ENCODE data around the gene CXCR1. TPM values are rescaled to one million over a fixed set of nuclear protein-coding genes. Genes with fewer than 3 reads are reported as not detected.

Gene CXCR1
- total RNA-seq, 1 donor from 2014 or later: 0.44 TPM

GRCh38 chr2:218186876-218187275 is 20.1 kb upstream of the CXCR1 start:
- Histone ChIP-seq H3K27me3 (ENCODE audit: low read depth) (peaks cover under 1% of the 10 kb centered on the region), H3K4me3 (no peak overlapping the region), H3K4me1 (peaks cover 10% of the 10 kb centered on the region), H3K9me3 (replicated peaks) (no peaks in the 10 kb centered on the region), H3K36me3 (no peaks in the 10 kb centered on the region), H3K27ac (replicated peaks) (no peak overlapping the region)
- DNase-seq: no peak
- TF ChIP-seq, protein P1, sequence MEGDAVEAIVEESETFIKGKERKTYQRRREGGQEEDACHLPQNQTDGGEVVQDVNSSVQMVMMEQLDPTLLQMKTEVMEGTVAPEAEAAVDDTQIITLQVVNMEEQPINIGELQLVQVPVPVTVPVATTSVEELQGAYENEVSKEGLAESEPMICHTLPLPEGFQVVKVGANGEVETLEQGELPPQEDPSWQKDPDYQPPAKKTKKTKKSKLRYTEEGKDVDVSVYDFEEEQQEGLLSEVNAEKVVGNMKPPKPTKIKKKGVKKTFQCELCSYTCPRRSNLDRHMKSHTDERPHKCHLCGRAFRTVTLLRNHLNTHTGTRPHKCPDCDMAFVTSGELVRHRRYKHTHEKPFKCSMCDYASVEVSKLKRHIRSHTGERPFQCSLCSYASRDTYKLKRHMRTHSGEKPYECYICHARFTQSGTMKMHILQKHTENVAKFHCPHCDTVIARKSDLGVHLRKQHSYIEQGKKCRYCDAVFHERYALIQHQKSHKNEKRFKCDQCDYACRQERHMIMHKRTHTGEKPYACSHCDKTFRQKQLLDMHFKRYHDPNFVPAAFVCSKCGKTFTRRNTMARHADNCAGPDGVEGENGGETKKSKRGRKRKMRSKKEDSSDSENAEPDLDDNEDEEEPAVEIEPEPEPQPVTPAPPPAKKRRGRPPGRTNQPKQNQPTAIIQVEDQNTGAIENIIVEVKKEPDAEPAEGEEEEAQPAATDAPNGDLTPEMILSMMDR (IDR thresholded peaks at IDR 0.05; ENCODE audit: borderline replicate concordance): no peak
- intact Hi-C loops (cut with micrococcal nuclease): loop anchor here (2.0 kb wide), 1 partner anchor 44 kb away; no protein-coding TSS in a partner anchor

- H3K4me3 ChIP-seq: no peak overlapping the region
- no peak overlapping the region for H3K27ac ChIP-seq (replicated peaks)
- TF ChIP-seq, protein P1 (IDR thresholded peaks at IDR 0.05; ENCODE audit: borderline replicate concordance): peak; percentile 86
- no peaks in the 10 kb centered on the region for H3K36me3 ChIP-seq
- intact Hi-C loops (cut with micrococcal nuclease): loop anchor here (2.0 kb wide), 1 partner anchor 44 kb away; no protein-coding TSS in a partner anchor
- H3K4me1 ChIP-seq: peaks cover 10% of the 10 kb centered on the region
- H3K9me3 ChIP-seq (replicated peaks): no peaks in the 10 kb centered on the region
- peaks cover 5% of the 10 kb centered on the region for H3K27me3 ChIP-seq (ENCODE audit: low read depth)
- DNase-seq: peak; percentile 45
These were observed 19.6 kb upstream of the CXCR1 start for GRCh38 chr2:218186355-218186766.

DNA sequence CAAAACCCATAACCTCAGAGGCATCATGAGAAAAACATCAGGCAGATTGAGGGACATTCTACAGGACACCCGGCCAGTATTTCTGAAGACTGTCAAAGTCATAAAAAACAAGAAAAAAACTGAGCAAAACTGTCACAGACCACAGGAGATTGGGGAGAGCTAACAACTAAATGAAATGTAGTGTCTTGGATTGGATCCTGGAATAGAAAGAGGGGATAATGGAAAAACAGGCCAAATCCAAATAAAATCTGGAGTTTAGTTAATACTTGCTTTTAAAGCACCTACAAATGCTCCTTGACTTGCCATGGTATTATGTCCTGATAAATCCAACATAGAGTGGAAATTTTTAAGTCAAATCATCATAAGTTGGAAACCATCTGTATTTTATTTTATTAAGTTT is 17.6 kb upstream of the CXCR1 start:
- no peak overlapping the region for H3K4me3 ChIP-seq
- no peaks in the 10 kb centered on the region for H3K36me3 ChIP-seq
- peaks cover 7% of the 10 kb centered on the region for H3K27me3 ChIP-seq (ENCODE audit: low read depth)
- TF ChIP-seq, protein P1 (IDR thresholded peaks at IDR 0.05; ENCODE audit: borderline replicate concordance): no peak
- no peaks in the 10 kb centered on the region for H3K9me3 ChIP-seq (replicated peaks)
- no peak for DNase-seq
- H3K4me1 ChIP-seq: peaks cover 10% of the 10 kb centered on the region
- intact Hi-C loops (cut with micrococcal nuclease): no loop called here
- no peak overlapping the region for H3K27ac ChIP-seq (replicated peaks)

DNA sequence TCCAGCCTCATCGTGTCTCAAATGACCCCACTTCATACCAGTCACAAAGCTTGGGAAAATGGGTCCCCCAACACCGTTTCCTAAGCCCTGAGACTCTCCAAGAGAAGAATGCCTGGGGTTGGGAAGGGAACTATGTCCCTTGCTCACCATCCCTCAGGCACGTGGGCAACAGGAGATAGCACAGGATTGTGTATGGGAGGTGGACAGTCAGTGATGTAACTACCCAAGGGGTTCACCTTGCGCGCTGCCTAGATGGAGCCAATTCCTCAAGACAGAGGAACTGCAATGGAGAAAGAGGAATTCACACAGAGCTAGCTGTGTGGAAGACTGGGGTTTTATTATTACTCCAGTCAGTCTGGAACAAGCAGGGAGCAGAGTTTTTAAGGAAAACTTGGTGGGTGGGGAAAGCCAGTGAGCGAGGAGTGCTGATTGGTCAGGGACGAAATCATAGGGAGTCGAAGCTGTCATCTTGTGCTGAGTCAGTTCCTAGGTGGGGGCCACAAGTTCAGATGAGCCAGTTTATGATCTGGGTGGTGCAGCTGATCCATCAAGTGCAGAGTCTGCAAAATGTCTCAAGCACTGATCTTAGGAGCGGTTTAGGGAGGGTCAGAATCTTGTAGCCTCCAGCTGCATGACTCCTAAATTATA is 13.8 kb upstream of the CXCR1 start:
- intact Hi-C loops (cut with micrococcal nuclease): no loop called here
- no peak for DNase-seq
- H3K27me3 ChIP-seq (ENCODE audit: low read depth): peaks cover 7% of the 10 kb centered on the region

GRCh38 chr2:218179782-218180181 is 13.0 kb upstream of the CXCR1 start:
- no peaks in the 10 kb centered on the region for H3K4me1 ChIP-seq
- no peak for DNase-seq
- peaks cover 7% of the 10 kb centered on the region for H3K27me3 ChIP-seq (ENCODE audit: low read depth)
- no peaks in the 10 kb centered on the region for H3K36me3 ChIP-seq
- no peaks in the 10 kb centered on the region for H3K9me3 ChIP-seq (replicated peaks)
- intact Hi-C loops (cut with micrococcal nuclease): no loop called here
- H3K27ac ChIP-seq (replicated peaks): no peak overlapping the region
- H3K4me3 ChIP-seq: no peak overlapping the region
- TF ChIP-seq, protein P1 (IDR thresholded peaks at IDR 0.05; ENCODE audit: borderline replicate concordance): no peak

More for the DNA sequence above, 13.8 kb upstream of the CXCR1 start:
- no peak overlapping the region for H3K4me3 ChIP-seq
- TF ChIP-seq, protein P1 (IDR thresholded peaks at IDR 0.05; ENCODE audit: borderline replicate concordance): no peak
- no peaks in the 10 kb centered on the region for H3K4me1 ChIP-seq
- no peaks in the 10 kb centered on the region for H3K36me3 ChIP-seq
- no peaks in the 10 kb centered on the region for H3K9me3 ChIP-seq (replicated peaks)
- no peak overlapping the region for H3K27ac ChIP-seq (replicated peaks)

Data from left ventricle myocardium inferior (tissue), 1 donor.